ENCODE measurements around the gene TAF8.

DNA sequence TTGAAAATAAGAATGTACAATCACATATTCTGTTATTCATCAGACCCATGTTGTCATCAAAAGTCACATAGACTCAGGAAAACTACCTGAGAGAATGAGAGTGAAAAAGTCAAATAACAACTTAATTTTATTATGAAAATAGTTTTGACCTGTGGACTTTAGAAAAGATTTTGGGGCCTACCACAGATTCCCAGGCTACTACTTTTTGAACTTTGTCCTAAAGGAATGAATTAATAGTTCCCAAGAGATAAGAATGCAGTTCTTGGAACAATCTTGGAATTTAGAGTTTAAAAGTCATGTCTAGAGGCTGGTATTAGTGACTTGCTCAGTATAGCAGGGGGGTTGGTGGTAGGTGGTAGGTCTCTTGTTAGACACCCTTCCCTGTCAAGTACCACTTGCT lies 3.3 kb downstream of the TAF8 start:
- no peak for TF ChIP-seq TEAD4 (IDR thresholded peaks at IDR 0.05)
- TF ChIP-seq TAF1 (IDR thresholded peaks at IDR 0.05; ENCODE audit: low read depth): no peak
- no peak for TF ChIP-seq YY1 (IDR thresholded peaks at IDR 0.05; ENCODE audit: low read depth)
- TF ChIP-seq EGR1 (IDR thresholded peaks at IDR 0.05): no peak
- TF ChIP-seq NFIC (IDR thresholded peaks at IDR 0.05): no peak
- TF ChIP-seq, protein P1, sequence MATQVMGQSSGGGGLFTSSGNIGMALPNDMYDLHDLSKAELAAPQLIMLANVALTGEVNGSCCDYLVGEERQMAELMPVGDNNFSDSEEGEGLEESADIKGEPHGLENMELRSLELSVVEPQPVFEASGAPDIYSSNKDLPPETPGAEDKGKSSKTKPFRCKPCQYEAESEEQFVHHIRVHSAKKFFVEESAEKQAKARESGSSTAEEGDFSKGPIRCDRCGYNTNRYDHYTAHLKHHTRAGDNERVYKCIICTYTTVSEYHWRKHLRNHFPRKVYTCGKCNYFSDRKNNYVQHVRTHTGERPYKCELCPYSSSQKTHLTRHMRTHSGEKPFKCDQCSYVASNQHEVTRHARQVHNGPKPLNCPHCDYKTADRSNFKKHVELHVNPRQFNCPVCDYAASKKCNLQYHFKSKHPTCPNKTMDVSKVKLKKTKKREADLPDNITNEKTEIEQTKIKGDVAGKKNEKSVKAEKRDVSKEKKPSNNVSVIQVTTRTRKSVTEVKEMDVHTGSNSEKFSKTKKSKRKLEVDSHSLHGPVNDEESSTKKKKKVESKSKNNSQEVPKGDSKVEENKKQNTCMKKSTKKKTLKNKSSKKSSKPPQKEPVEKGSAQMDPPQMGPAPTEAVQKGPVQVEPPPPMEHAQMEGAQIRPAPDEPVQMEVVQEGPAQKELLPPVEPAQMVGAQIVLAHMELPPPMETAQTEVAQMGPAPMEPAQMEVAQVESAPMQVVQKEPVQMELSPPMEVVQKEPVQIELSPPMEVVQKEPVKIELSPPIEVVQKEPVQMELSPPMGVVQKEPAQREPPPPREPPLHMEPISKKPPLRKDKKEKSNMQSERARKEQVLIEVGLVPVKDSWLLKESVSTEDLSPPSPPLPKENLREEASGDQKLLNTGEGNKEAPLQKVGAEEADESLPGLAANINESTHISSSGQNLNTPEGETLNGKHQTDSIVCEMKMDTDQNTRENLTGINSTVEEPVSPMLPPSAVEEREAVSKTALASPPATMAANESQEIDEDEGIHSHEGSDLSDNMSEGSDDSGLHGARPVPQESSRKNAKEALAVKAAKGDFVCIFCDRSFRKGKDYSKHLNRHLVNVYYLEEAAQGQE (IDR thresholded peaks at IDR 0.05; ENCODE audit: low read depth): no peak
- no peak for TF ChIP-seq RAD21 (IDR thresholded peaks at IDR 0.05; ENCODE audit: low read depth)
- TF ChIP-seq, protein P2, sequence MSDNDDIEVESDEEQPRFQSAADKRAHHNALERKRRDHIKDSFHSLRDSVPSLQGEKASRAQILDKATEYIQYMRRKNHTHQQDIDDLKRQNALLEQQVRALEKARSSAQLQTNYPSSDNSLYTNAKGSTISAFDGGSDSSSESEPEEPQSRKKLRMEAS (IDR thresholded peaks at IDR 0.05): no peak
- TF ChIP-seq EP300 (IDR thresholded peaks at IDR 0.05; ENCODE audit: borderline replicate concordance): no peak
- TF ChIP-seq CREB1 (IDR thresholded peaks at IDR 0.05; ENCODE audit: low read depth): no peak
- no peak for TF ChIP-seq ZBTB7A (IDR thresholded peaks at IDR 0.05; ENCODE audit: low read depth)
